NCI-H1417 treated with DMSO at 0.1 percent for 48 hours (cell line): ENCODE measurements around the gene CDC7.

Experiments used
- DNase-seq: peaks from one replicate; lab custom pipeline; 2025; lab: John Stamatoyannopoulos, UW

CDC7 gene

GRCh38 chr1:91548376-91549040 is 47.9 kb downstream of the CDC7 start:
- DNase-seq: no peak

- no peak for DNase-seq
These were observed 48.5 kb downstream of the CDC7 start for GRCh38 chr1:91549041-91549735.

GRCh38 chr1:91550961-91551360 is 50.3 kb downstream of the CDC7 start:
- DNase-seq: no peak

- no peak for DNase-seq
These were observed 51.4 kb downstream of the CDC7 start for GRCh38 chr1:91552091-91552490.

- no peak for DNase-seq
These were observed 51.9 kb downstream of the CDC7 start for GRCh38 chr1:91552596-91552995.

GRCh38 chr1:91553177-91553591 is 52.5 kb downstream of the CDC7 start:
- DNase-seq: no peak

GRCh38 chr1:91555074-91555730 is 54.6 kb downstream of the CDC7 start:
- no peak for DNase-seq

GRCh38 chr1:91555821-91556531 is 55.3 kb downstream of the CDC7 start:
- no peak for DNase-seq

- DNase-seq: no peak
These were observed 55.9 kb downstream of the CDC7 start for GRCh38 chr1:91556556-91556955.

GRCh38 chr1:91557039-91557690 is 56.5 kb downstream of the CDC7 start:
- DNase-seq: no peak

- no peak for DNase-seq
These were observed 57.2 kb downstream of the CDC7 start for GRCh38 chr1:91557826-91558225.

GRCh38 chr1:91559046-91559750 is 58.5 kb downstream of the CDC7 start:
- DNase-seq: no peak

GRCh38 chr1:91559838-91560565 is 59.4 kb downstream of the CDC7 start:
- no peak for DNase-seq

GRCh38 chr1:91564888-91565701 is 64.4 kb downstream of the CDC7 start:
- no peak for DNase-seq

GRCh38 chr1:91567583-91567982 is 66.9 kb downstream of the CDC7 start:
- DNase-seq: no peak

- no peak for DNase-seq
These were observed 67.6 kb downstream of the CDC7 start for GRCh38 chr1:91568261-91568660.

GRCh38 chr1:91569411-91570119 is 68.9 kb downstream of the CDC7 start:
- no peak for DNase-seq

- DNase-seq: no peak
These were observed 69.4 kb downstream of the CDC7 start for GRCh38 chr1:91570120-91570448.

GRCh38 chr1:91572044-91572443 is 71.4 kb downstream of the CDC7 start:
- DNase-seq: no peak
